Lung (tissue), 12 donors: ENCODE measurements around the gene ZNF22. TPM values are rescaled to one million over a fixed set of nuclear protein-coding genes. Genes with fewer than 3 reads are reported as not detected.
A peak's percentile ranks its signal among the peaks of the same experiment; 100 is the strongest.

Experiments
- ATAC-seq: fragments of 200-7000 bp; cut with Tn5 transposase; one replicate; pipeline ENCODE4 v1.9.1; 2020; ENCODE audit warnings: moderate number of reproducible peaks; ENCODE audit not compliant: insufficient read depth, low FRiP score
- DNase-seq, 3 donors: peaks; one replicate each; pipeline ENCODE4 v3.0.0-alpha.2; 2013 to 2017
- H3K27ac ChIP-seq, 2 donors: one replicate each; pipeline ENCODE4 v1.5.1; 2013; ENCODE audit warnings: mild to moderate bottlenecking in 2 of 2, moderate library complexity in 2 of 2, control low read depth in 1 of 2, inconsistent platforms in 1 of 2, low read depth in 1 of 2, low read length in 1 of 2
- H3K27me3 ChIP-seq, 3 donors: one replicate each; pipeline ENCODE4 v1.5.1; 2013; ENCODE audit warnings: low read length in 2 of 3; ENCODE audit not compliant: control insufficient read depth in 3 of 3, insufficient read depth in 3 of 3
- H3K36me3 ChIP-seq, 4 donors: one replicate each; pipeline ENCODE4 v1.5.1; 2013; ENCODE audit warnings: low read length in 4 of 4, mild to moderate bottlenecking in 1 of 4, moderate library complexity in 1 of 4; ENCODE audit not compliant: control insufficient read depth in 4 of 4, insufficient read depth in 4 of 4
- H3K4me1 ChIP-seq, 5 donors: one replicate each; pipeline ENCODE4 v1.5.1; 2013; ENCODE audit warnings: low read length in 5 of 5, mild to moderate bottlenecking in 2 of 5, moderate library complexity in 1 of 5; ENCODE audit not compliant: control insufficient read depth in 5 of 5, insufficient read depth in 5 of 5
- H3K4me3 ChIP-seq: one replicate; pipeline ENCODE4 v1.5.1; 2013; ENCODE audit warnings: mild to moderate bottlenecking, control low read depth, moderate library complexity
- H3K9ac ChIP-seq, 2 donors: one replicate each; pipeline ENCODE4 v1.5.1; 2013; ENCODE audit warnings: low read length in 2 of 2, control low read depth in 1 of 2; ENCODE audit not compliant: insufficient read depth in 1 of 2
- H3K9me3 ChIP-seq, 4 donors: one replicate each; pipeline ENCODE4 v1.5.1; 2013; ENCODE audit warnings: low read length in 3 of 4, mild to moderate bottlenecking in 1 of 4, moderate library complexity in 1 of 4; ENCODE audit not compliant: control insufficient read depth in 4 of 4, insufficient read depth in 3 of 4
- CTCF ChIP-seq: IDR thresholded peaks from 2 replicates; pipeline ENCODE4 v1.5.1; 2012; ENCODE audit warnings: mild to moderate bottlenecking; ENCODE audit errors: control extremely low read depth, extremely low read depth
- WGBS, 2 donors: extraction: QIAGEN DNeasy Blood & Tissue Kit; methylation state at CpG; one replicate each; pipeline ENCODE4 v1.1.7; 2013; 5-methylcytosine and 5-hydroxymethylcytosine counted together
- polyA plus RNA-seq, 2 donors: library from polyadenylated mRNA; stranded (reverse); fragments of 200-250 nt; gene quantifications; one replicate each; pipeline ENCODE4 v1.2.1, GENCODE V29; 2013
- total RNA-seq, 2 donors: library from RNA; depleted of rRNA in 1 of 2; stranded (reverse); fragments of >200 nt in 1 of 2; gene quantifications; one replicate each; pipeline ENCODE4 v1.2.1, GENCODE V29; 2014 to 2021
- donor health status: control.
- donor health status: control.
- donor health status: Bipolar disorder and iron deficiency.
- donor health status: healthy.
- donor health status: DM: yes; HTN: yes; CAD: no.

ZNF22 gene
- total and polyA plus RNA-seq, 4 donors, result 16.8 to 40.7 (median 18.2) TPM

DNA sequence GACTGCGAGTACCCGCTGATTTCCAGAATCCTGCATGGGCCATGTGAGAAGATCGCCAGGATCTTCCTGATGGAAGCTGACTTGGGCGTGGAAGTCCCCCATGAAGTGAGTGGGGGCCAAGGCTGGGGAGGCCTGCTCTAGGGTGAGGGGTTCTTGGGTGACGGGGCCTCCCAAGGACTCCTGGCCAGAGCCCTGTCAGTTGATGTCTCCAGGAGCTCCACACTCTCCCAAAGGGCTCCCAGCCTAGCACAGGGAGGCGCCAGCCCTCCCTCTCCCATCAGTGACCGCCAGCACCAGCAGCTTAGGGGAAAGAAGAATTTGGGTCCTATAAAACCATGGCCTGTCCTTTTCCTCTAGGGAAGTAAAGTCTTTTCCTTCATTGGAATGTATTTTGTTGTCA, 9.8 kb upstream of the ZNF22 start:
- H3K36me3 ChIP-seq, result peaks cover 0 to 16% (median 1%) of the 10 kb centered on the region in 4 donors
- H3K4me1 ChIP-seq, result peaks cover 3 to 31% (median 12%) of the 10 kb centered on the region in 5 donors
- no peak for ATAC-seq
- H3K9me3 ChIP-seq, result no peaks in the 10 kb centered on the region
- H3K9ac ChIP-seq, result no peak overlapping the region
- H3K27me3 ChIP-seq, result no peaks in the 10 kb centered on the region
- WGBS, 2 donors, result 89 to 96% methylated on average over 7 of the region's 7 CpGs
- TF ChIP-seq CTCF, result no peak
- H3K27ac ChIP-seq, result peak overlapping the region in 1 of 2 donors; percentile 12
- no peak overlapping the region for H3K4me3 ChIP-seq
- DNase-seq, result peak in 1 of 3 donors; percentile 7

- H3K36me3 ChIP-seq, result peaks cover 0 to 13% (median 1%) of the 10 kb centered on the region in 4 donors
- DNase-seq, result peak in 2 of 3 donors; percentile 29 to 67
Observed at GRCh38 chr10:44991571-44991970, 9.2 kb upstream of the ZNF22 start.

DNA sequence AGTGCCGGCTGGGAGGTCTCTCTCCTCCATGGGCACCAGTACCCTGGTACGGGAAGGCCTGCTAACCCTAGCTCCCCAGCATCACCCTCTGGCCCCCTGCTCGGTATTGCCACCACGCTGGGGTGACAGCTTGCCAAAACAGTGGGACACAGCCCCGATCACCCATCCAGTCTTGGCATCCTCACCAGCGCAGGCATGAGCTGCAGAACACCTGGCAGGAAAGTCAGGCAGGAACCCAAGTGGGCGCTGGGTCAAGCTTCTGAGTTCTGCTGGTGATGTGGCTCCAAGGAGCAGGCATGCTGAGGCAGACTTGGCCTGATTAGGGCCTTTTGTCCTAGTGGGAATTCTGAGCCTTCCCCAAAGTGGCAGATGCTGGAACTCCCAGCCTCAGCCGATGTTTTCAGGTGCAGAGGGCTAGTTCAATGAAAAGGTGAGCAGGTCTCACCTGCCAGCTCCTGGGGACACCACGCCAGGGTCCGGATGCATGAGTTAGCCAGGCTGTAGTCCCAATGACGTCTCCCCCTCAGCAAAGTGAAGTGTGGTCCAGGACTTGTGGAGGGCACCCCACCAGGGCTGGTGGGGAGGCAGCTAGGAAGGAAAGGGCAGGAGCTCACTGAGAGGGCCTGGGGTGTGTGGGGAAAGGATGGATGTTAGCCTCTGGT, 8.5 kb upstream of the ZNF22 start:
- peak overlapping the region in 1 of 2 donors; percentile 34 for H3K27ac ChIP-seq
- ATAC-seq (no peak), DNase-seq (peak in 1 of 3 donors; percentile 10)
- no peak overlapping the region for H3K9ac ChIP-seq
- H3K9me3 ChIP-seq, result no peaks in the 10 kb centered on the region
- no peak for TF ChIP-seq CTCF
- H3K4me1 ChIP-seq, result peaks cover 4 to 34% (median 17%) of the 10 kb centered on the region in 5 donors
- WGBS, 2 donors, result 87 to 93% methylated on average over 11 of the region's 11 CpGs
- H3K36me3 ChIP-seq, result peaks cover 0 to 13% (median 1%) of the 10 kb centered on the region in 4 donors
- H3K27me3 ChIP-seq, result no peaks in the 10 kb centered on the region
- H3K4me3 ChIP-seq, result no peak overlapping the region

More at GRCh38 chr10:44991571-44991970, 9.2 kb upstream of the ZNF22 start:
- TF ChIP-seq CTCF, result no peak
- 68 to 78% methylated on average over 5 of the region's 5 CpGs for WGBS, 2 donors
- H3K9me3 ChIP-seq, result no peaks in the 10 kb centered on the region
- H3K4me1 ChIP-seq, result peaks cover 4 to 33% (median 14%) of the 10 kb centered on the region in 5 donors
- H3K4me3 ChIP-seq, result no peak overlapping the region
- H3K27me3 ChIP-seq, result no peaks in the 10 kb centered on the region
- no peak overlapping the region for H3K9ac ChIP-seq
- peak overlapping the region in 1 of 2 donors; percentile 39 for H3K27ac ChIP-seq
- no peak for ATAC-seq
